Astrocyte (in vitro differentiated cells and primary cell): ENCODE measurements around the gene ATP5PO.

ENCODE experiments used
- EZH2 ChIP-seq: IDR thresholded peaks from 2 replicates; pipeline ENCODE4 v1.6.1; 2012; ENCODE audit warnings: mild to moderate bottlenecking, low read length, inconsistent platforms; ENCODE audit not compliant: insufficient read depth
- TF ChIP-seq, protein P1 (sequence below): IDR thresholded peaks from 2 replicates; pipeline ENCODE4 v1.5.1; 2011; ENCODE audit warnings: low read depth, mild to moderate bottlenecking, inconsistent platforms, low read length, moderate library complexity; ENCODE audit not compliant: insufficient read depth

GRCh38 chr21:33937931-33938339 lies 22.3 kb upstream of the ATP5PO start:
- TF ChIP-seq, protein P1, sequence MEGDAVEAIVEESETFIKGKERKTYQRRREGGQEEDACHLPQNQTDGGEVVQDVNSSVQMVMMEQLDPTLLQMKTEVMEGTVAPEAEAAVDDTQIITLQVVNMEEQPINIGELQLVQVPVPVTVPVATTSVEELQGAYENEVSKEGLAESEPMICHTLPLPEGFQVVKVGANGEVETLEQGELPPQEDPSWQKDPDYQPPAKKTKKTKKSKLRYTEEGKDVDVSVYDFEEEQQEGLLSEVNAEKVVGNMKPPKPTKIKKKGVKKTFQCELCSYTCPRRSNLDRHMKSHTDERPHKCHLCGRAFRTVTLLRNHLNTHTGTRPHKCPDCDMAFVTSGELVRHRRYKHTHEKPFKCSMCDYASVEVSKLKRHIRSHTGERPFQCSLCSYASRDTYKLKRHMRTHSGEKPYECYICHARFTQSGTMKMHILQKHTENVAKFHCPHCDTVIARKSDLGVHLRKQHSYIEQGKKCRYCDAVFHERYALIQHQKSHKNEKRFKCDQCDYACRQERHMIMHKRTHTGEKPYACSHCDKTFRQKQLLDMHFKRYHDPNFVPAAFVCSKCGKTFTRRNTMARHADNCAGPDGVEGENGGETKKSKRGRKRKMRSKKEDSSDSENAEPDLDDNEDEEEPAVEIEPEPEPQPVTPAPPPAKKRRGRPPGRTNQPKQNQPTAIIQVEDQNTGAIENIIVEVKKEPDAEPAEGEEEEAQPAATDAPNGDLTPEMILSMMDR = no peak
- TF ChIP-seq EZH2 = no peak
